ENCODE measurements around the gene DUSP22.

GRCh38 chr6:370555-370954, 78.3 kb downstream of the DUSP22 start:
- TF ChIP-seq CTCF (IDR thresholded peaks at IDR 0.05 in 2 of 3, conservative IDR thresholded peaks at IDR 0.05 in 1 of 3; ENCODE audit: insufficient read depth in 2 of 3, low read depth in 1 of 3, low read length in 3 of 3) (no peak), CBX5 (IDR thresholded peaks at IDR 0.05; ENCODE audit: borderline replicate concordance, low read depth) (no peak), TCF15 (CRISPR knock-in tag; IDR thresholded peaks at IDR 0.05) (no peak)
